Right lobe of liver (tissue), 6 donors: ENCODE data around the gene MTA2. TPM values are rescaled to one million over a fixed set of nuclear protein-coding genes. Genes with fewer than 3 reads are reported as not detected.

Experiments
- ATAC-seq, 4 donors: fragments of 200-7000 bp; cut with Tn5 transposase; one replicate each; pipeline ENCODE4 v1.9.1; 2020; ENCODE audit warnings: mild to moderate bottlenecking in 4 of 4, moderate library complexity in 4 of 4
- DNase-seq, 3 donors: peaks; one replicate each; pipeline ENCODE4 v3.0.0-alpha.2; 2020
- H3K27ac ChIP-seq, 3 donors: fragments of 200-600 bp; one replicate each; pipeline ENCODE4 v1.8.0; 2022
- H3K27me3 ChIP-seq, 2 donors: fragments of 200-600 bp; one replicate each; pipeline ENCODE4 v1.8.0; 2022
- H3K36me3 ChIP-seq, 4 donors: fragments of 200-600 bp; sonication (generic) in 1 of 4; one replicate each; pipeline versions ENCODE4 v1.5.1 to v1.8.0; 2017 to 2022; ENCODE audit warnings: control low read depth in 1 of 4
- H3K4me1 ChIP-seq, 4 donors: fragments of 200-600 bp; sonication (generic) in 1 of 4; one replicate each; pipeline versions ENCODE4 v1.5.1 to v1.8.0; 2017 to 2022; ENCODE audit warnings: control low read depth in 1 of 4
- H3K4me3 ChIP-seq, 3 donors: fragments of 200-600 bp; one replicate each; pipeline ENCODE4 v1.8.0; 2022
- H3K9me3 ChIP-seq, 4 donors: fragments of 200-600 bp; sonication (generic) in 1 of 4; one replicate each; pipeline versions ENCODE4 v1.5.1 to v1.8.0; 2017 to 2022; ENCODE audit warnings: control low read depth in 1 of 4
- CTCF ChIP-seq, 4 donors: fragments of 200-600 bp in 3 of 4; fragments of 450-650 bp in 1 of 4; IDR thresholded peaks; one replicate each; pipeline versions ENCODE4 v1.5.1 to v1.8.0; 2016 to 2022; ENCODE audit warnings: antibody characterized with exemption in 4 of 4, mild to moderate bottlenecking in 2 of 4
- POLR2A ChIP-seq: fragments of 450-650 bp; IDR thresholded peaks from one replicate; pipeline ENCODE4 v1.6.1; 2017; ENCODE audit warnings: antibody characterized with exemption, mild to moderate bottlenecking
- WGBS: methylation state at CpG from one replicate; pipeline ENCODE4 v1.1.6; 2018; ENCODE audit warnings: low coverage, low lambda C conversion rate; ENCODE audit not compliant: insufficient coverage; ENCODE audit errors: missing lambda C conversion rate; 5-methylcytosine and 5-hydroxymethylcytosine counted together
- intact Hi-C, 2 donors: fragments of 100-400 bp; cut with DNase I; formaldehyde crosslinking; loops; one replicate each; pipeline versions ENCODE4 v1.11.2 to v1.14.1; 2022
- total RNA-seq, 6 experiments: library from RNA; depleted of rRNA in 2 of 6; stranded (reverse); fragments of >200 nt in 2 of 6; fragmentation: NEBNext Ultra II Directional in 3 of 6; extraction: Animal tissue kit (Norgen Biotek cat#: 25700) in 3 of 6; gene quantifications; one replicate each; pipeline versions ENCODE4 v1.1.0 to v1.2.4, GENCODE V29; 2016 to 2023
- donor health status: DM: no; HTN: yes; CAD: no.
- donor health status: DM: no; HTN: no; CAD: no.
- donor health status: DM: no; HTN: no; CAD: no.
- donor health status: DM: no; HTN: yes; CAD: no.
- donor health status: DM: no; HTN: yes; CAD: no.

Gene MTA2
- total RNA-seq, 6 experiments from 2014 or later: 20.0 to 38.0 (median 31.8) TPM

GRCh38 chr11:62599901-62600300 is 1.8 kb downstream of the MTA2 start:
- Histone ChIP-seq H3K36me3 (peaks cover 0 to 40% (median 24%) of the 10 kb centered on the region in 4 donors), H3K27me3 (no peaks in the 10 kb centered on the region), H3K4me3 (peak overlapping the region in 2 of 3 donors; percentile 80 to 88), H3K27ac (peak overlapping the region in 1 of 3 donors; percentile 95), H3K9me3 (no peaks in the 10 kb centered on the region), H3K4me1 (peaks cover 0 to 16% (median 7%) of the 10 kb centered on the region in 4 donors)
- 41% methylated on average over 5 of the region's 5 CpGs for WGBS
- intact Hi-C loops: no loop called here
- no peak for ATAC-seq
- TF ChIP-seq POLR2A (no peak), CTCF (IDR thresholded peaks at IDR 0.05) (no peak)
- DNase-seq: no peak

- peak; percentile 44 to 50 (median 48) for ATAC-seq
- Histone ChIP-seq H3K9me3 (no peaks in the 10 kb centered on the region), H3K27ac (peak overlapping the region in 2 of 3 donors; percentile 5 to 15), H3K4me1 (peaks cover 0 to 16% (median 7%) of the 10 kb centered on the region in 4 donors), H3K27me3 (no peaks in the 10 kb centered on the region), H3K36me3 (peaks cover 0 to 47% (median 29%) of the 10 kb centered on the region in 4 donors), H3K4me3 (peak overlapping the region in 1 of 3 donors; percentile 80)
- 59% methylated on average over 5 of the region's 7 CpGs for WGBS
- peak; percentile 80 to 85 (median 82) for DNase-seq
- intact Hi-C loops: no loop called here
- TF ChIP-seq CTCF (IDR thresholded peaks at IDR 0.05) (no peak), POLR2A (no peak)
These were observed 2.5 kb downstream of the MTA2 start for GRCh38 chr11:62599069-62599696.

- WGBS: 71% methylated on average over 4 of the region's 8 CpGs
- H3K27me3 ChIP-seq: no peaks in the 10 kb centered on the region
- H3K36me3 ChIP-seq: peaks cover 0 to 52% (median 32%) of the 10 kb centered on the region in 4 donors
- no peak overlapping the region for H3K4me3 ChIP-seq
- peaks cover 0 to 32% (median 15%) of the 10 kb centered on the region in 4 donors for H3K4me1 ChIP-seq
- intact Hi-C loops: no loop called here
- H3K9me3 ChIP-seq: no peaks in the 10 kb centered on the region
- DNase-seq (peak in 1 of 3 donors; percentile 42), ATAC-seq (no peak)
- TF ChIP-seq CTCF (IDR thresholded peaks at IDR 0.05) (no peak), POLR2A (no peak)
- no peak overlapping the region for H3K27ac ChIP-seq
These were observed 6.5 kb downstream of the MTA2 start for GRCh38 chr11:62595124-62595523.

- ATAC-seq: peak; percentile 27 to 47 (median 34)
These were observed 8.1 kb downstream of the MTA2 start for GRCh38 chr11:62593434-62594044.

More at GRCh38 chr11:62593434-62594044, 8.1 kb downstream of the MTA2 start:
- peak; percentile 77 to 82 (median 80) for DNase-seq
- Histone ChIP-seq H3K27ac (no peak overlapping the region), H3K4me3 (no peak overlapping the region), H3K36me3 (peaks cover 0 to 53% (median 31%) of the 10 kb centered on the region in 4 donors), H3K4me1 (peaks cover 0 to 38% (median 18%) of the 10 kb centered on the region in 4 donors), H3K27me3 (no peaks in the 10 kb centered on the region), H3K9me3 (no peaks in the 10 kb centered on the region)
- 30% methylated on average over 6 of the region's 13 CpGs for whole genome bisulfite sequencing
- intact Hi-C loops: no loop called here
- TF ChIP-seq POLR2A (no peak), CTCF (IDR thresholded peaks at IDR 0.05) (peak; percentile 41 to 65 (median 62))
